Measurements from ENCODE around the gene PEX26.

GRCh38 chr22:18048041-18048440, 29.7 kb upstream of the PEX26 start:
- TF ChIP-seq CTCF (conservative IDR thresholded peaks at IDR 0.05; ENCODE audit: low read length), result no peak
- no peak for TF ChIP-seq EZH2phosphoT487 (IDR thresholded peaks at IDR 0.05; ENCODE audit: borderline replicate concordance, low read depth, low read length)
